AG08396 (cell line): ENCODE results near the gene KCNV2.

ENCODE experiments used
- DNase-seq: peaks from one replicate; pipeline ENCODE4 v3.0.0; 2012; ENCODE audit warnings: low spot score, mixed read lengths

The KCNV2 gene

DNA sequence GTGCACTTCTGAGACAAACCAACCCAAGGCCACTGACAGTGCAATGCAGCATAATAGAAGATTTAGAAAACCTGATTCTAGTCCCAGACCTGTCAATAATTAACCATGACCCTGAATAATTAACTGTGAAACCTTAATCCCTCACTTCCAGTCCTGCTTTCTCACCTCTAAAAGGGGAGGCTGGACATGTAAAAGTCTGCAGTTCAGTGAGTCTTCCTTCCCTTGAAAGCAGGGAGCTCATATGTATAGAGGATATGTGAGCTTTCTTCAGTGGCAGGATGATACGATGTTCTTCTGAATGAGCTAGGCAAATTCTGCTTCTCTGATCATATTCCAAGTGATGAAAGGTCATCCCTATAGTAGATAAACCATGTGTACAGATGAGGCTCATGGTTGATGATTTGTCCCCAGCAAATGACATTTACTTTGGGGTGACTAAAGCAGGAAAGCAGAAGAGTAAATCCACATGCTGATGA is 2.9 kb downstream of the KCNV2 start:
- DNase-seq = no peak

- DNase-seq = peak; percentile 62
Measured at GRCh38 chr9:2722715-2723114, 5.4 kb downstream of the KCNV2 start.

GRCh38 chr9:2723376-2724065 is 6.2 kb downstream of the KCNV2 start:
- no peak for DNase-seq

GRCh38 chr9:2725126-2725525 is 7.8 kb downstream of the KCNV2 start:
- no peak for DNase-seq

GRCh38 chr9:2725898-2726649 is 8.8 kb downstream of the KCNV2 start:
- no peak for DNase-seq

- DNase-seq = no peak
Measured at GRCh38 chr9:2726650-2727340, 9.5 kb downstream of the KCNV2 start.

GRCh38 chr9:2727374-2727773 is 10.1 kb downstream of the KCNV2 start:
- DNase-seq = no peak

DNA sequence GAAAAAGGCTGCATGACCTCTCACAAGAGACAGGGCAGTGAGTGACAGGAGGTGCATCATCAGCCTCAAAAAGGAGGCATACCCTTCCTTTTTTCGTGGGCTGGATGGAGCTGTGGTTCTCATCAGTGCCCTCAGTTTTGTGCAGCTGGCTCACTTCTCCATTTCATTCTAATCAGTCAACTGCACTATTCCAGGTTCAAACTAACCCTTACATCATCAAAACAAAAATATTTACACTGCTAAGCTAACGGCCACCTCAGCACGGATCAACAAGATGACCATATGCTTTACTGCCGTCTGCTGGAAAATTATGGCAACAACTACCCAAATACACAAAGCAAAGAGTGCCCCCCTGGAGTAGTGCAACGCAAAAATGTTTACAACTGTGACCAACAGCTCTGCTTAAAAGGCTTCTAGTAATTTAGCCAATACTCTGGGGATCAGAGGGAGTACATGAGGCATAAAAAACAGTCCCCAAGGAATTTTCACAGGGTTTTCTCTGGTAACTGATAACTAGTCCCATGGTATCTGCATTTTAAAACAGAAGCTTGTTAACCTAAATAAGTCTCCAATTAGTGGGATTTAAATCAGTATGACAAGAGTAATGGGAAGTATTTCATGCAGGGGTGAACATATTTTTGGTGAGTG is 10.8 kb downstream of the KCNV2 start:
- peak; percentile 55 for DNase-seq

DNA sequence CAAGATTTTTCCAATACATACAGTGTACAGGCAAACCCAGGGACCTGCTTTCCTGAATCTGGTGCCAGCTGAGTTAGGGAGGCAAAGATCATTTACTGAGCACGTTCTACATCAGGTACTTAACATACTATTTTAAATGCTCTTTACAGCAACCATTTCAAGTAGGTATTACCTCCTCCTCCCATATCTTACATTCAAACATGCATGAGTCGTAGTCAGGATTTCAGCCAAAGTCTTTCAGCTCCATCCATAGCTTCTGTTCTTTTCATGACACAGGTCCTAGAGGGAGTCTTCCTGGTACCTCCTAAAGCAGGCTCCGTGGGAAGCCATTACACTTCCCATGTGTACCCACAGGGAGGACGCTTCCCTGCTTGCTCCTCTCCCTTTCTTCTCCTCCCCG is 11.7 kb downstream of the KCNV2 start:
- no peak for DNase-seq

DNA sequence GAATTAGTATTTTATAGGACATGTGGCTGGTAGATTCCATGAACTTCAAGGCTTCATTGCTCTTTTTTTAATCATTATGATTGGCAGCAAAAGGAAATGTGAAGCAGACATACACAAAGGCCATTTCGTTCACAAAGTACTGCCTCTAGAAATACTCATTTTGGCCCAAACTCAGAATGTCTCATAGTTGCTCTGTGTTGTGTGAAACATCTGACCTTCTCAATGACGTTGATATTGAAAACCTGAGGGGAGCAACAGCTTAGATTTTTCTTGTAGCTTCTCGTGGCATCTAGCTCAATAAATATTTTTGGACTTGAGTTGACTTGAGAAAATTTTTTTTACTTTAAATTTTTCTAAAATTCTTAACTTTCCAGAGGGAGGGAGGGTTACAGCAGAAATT is 12.4 kb downstream of the KCNV2 start:
- DNase-seq = no peak

DNA sequence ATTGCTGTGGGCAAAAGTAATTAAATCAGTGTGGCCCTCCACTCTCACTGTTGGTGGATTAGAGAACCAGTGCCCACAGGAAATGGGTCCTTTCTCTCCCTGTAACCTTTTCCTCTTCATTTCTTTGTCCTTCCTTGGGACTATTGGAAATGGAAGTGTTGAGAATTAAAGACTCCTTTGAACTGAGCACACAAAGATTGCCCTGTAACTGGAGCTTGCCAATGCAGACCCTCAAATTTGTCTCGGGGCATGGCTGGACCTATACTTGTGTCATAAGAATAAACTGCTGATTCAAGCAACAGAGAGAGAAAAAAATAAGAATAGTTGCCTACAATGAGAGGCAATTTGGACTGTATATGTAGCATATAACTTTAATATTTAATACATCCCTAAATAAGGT is 13.7 kb downstream of the KCNV2 start:
- DNase-seq = no peak

DNA sequence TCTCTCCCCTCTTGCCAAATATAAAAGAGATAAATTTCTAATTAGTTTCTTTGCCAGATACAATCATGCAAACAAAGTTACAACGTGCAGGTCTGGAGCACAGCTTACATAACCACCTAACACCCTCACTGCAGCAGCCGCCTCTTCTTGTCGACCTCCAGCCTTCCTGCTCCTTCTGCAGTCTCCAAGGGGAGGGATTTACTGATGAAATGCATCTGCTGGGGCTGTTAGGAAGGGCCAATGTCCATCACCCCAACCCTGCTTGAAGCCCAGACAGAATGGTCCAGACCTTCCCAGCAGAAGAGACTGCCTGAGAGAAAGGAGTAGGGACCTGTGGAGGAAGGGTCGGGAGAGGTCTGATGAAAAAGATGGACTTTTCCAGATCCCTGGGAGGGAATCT is 15.2 kb downstream of the KCNV2 start:
- no peak for DNase-seq

DNA sequence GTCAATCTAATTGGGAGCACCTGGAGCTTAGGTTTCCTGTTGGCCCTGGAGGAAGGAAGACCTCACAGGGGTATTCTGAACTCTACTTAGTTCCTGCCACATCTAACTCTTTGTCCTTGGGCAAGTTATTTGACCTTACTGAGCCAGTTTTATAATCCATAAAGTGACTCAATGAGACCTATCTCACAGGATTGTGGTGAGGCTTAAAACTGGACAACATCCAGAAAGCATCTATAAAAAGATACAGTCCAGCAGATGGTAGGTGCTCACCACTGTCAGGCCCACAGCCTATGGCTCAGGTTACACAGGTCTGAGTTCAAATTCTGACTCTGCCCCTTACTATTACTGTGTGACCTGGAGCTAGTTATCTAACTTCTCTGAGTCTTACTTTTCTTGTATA is 23.3 kb downstream of the KCNV2 start:
- no peak for DNase-seq

DNA sequence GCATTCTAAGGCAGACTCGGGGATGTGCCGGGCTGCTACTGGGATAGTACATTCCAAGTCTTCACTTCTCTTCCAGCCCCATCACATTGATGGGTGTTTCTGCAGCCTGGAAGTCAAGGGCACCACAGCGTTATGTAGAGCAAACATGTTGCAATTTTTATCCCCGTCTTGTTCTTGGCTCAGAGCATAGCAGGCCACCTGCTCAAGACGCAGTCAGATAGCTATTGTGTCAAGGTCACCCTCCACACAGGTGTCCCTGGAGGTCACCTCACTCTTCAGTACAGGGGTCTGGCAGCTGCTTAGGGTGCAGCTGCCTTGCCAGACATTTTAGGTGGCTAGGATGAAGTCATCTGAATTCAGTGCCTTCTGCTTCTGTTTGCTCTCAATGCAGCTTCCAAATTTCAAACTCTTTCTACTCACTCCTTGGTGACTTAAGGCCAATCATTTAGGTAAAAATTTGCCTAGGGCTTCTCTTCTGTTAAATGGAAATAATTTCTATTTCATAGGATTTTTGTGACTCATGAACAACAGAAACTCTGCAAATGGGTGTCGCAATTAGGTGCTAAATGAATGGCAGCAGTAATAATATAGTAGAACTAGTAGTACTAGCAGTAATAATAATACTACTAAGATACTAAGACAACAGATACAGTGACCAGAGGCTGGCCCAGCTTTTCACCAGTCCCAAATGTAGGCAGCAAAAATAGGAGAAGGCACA is 24.3 kb downstream of the KCNV2 start:
- no peak for DNase-seq

- DNase-seq = no peak
Measured at GRCh38 chr9:2742214-2742613, 24.9 kb downstream of the KCNV2 start.

GRCh38 chr9:2743937-2744529 is 26.7 kb downstream of the KCNV2 start:
- no peak for DNase-seq

- no peak for DNase-seq
Measured at GRCh38 chr9:2745560-2746380, 28.5 kb downstream of the KCNV2 start.

DNA sequence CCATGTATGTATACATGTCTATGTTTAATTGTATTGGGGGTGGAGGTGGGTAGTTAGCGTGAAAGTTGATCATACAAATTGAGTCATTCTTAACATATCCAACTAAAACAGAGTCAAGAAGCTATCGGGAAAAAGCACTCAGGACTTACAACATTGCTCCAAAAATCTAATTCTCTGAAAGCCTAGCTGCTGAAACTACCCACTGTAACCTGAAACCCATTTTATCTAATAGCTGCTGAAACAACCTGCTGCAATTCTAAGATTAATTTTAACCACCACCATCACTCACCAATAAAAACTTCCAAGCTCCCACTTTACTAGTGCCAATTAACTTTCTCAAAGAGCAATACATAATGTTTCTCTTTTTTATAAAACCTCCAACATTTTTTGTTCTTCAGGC is 32.2 kb downstream of the KCNV2 start:
- no peak for DNase-seq

GRCh38 chr9:2755285-2755684 is 38.0 kb downstream of the KCNV2 start:
- DNase-seq = no peak

- no peak for DNase-seq
Measured at GRCh38 chr9:2758162-2758897, 41.0 kb downstream of the KCNV2 start.
